ENCODE measurements around the gene SCN10A.

Gene SCN10A

GRCh38 chr3:38746641-38747040 is 69.4 kb downstream of the SCN10A start:
- no peak for DNase-seq (ENCODE audit: low read depth, low spot score)
- ChIA-PET POLR2A (no interaction called here), CTCF (no interaction called here)
- TF ChIP-seq CTCF (IDR thresholded peaks at IDR 0.05; ENCODE audit: insufficient read depth, low read length, missing control alignments) = no peak
- H3K4me3 ChIP-seq (ENCODE audit: low read depth, low read length) = no peak overlapping the region

- DNase-seq (ENCODE audit: low read depth, low spot score) = no peak
- POLR2A ChIA-PET = no interaction called here
- no peak for TF ChIP-seq CTCF (IDR thresholded peaks at IDR 0.05; ENCODE audit: insufficient read depth, low read length, missing control alignments)
- CTCF ChIA-PET = no interaction called here
- H3K4me3 ChIP-seq (ENCODE audit: low read depth, low read length) = no peak overlapping the region
Measured at GRCh38 chr3:38743043-38743442, 73.0 kb downstream of the SCN10A start.

DNA sequence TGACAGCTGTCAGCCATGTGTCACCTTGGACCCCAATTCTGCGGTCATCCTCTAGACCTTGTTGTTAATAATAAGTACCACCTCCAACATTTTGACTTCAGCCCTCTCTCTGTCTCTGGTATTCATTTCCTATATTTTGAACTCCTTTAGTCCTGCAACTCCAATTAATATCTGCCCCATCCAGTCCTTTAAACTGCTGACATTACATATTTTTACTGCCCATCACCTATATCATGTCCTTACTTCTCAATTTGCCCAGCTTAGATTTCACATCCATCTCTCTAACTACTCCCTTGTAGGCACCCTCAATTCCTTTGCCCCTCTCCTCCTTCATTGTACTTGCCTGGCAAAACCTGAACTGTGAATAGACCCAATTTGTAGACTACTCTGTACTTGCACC is 73.5 kb downstream of the SCN10A start:
- DNase-seq (ENCODE audit: low read depth, low spot score) = no peak
- H3K4me3 ChIP-seq (ENCODE audit: low read depth, low read length) = no peak overlapping the region
- TF ChIP-seq CTCF (IDR thresholded peaks at IDR 0.05; ENCODE audit: insufficient read depth, low read length, missing control alignments) = no peak
- CTCF ChIA-PET = no interaction called here
- POLR2A ChIA-PET = no interaction called here

GRCh38 chr3:38740537-38740936 is 75.5 kb downstream of the SCN10A start:
- CTCF ChIA-PET = interaction anchor here (1.9 to 3.2 kb wide), 3 partner anchors 100 to 290 kb away, joined by 7 to 28 read pairs (median 13); no protein-coding TSS in a partner anchor
- POLR2A ChIA-PET = no interaction called here
- no peak for TF ChIP-seq CTCF (IDR thresholded peaks at IDR 0.05; ENCODE audit: insufficient read depth, low read length, missing control alignments)
- no peak overlapping the region for H3K4me3 ChIP-seq (ENCODE audit: low read depth, low read length)
- DNase-seq (ENCODE audit: low read depth, low spot score) = no peak

DNA sequence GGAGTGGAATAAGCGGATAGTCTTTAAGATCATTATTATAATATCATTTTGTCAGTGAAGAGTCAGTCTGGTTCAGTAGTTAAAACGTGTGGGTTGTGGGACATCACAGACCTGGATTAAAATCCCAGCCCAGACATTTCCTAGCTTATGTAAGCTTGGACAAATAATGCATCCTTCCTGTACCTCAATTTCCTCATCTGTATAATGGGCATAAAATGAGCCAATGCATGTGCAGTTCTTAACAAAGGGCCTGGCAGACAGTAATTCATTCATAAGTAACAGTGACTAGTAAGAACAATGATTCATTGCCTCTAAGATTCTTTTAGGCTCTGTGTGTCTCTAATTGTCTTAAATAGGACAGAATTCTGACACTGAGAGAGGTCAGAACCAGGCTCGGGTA is 76.1 kb downstream of the SCN10A start:
- no peak for DNase-seq (ENCODE audit: low read depth, low spot score)
- TF ChIP-seq CTCF (IDR thresholded peaks at IDR 0.05; ENCODE audit: insufficient read depth, low read length, missing control alignments) = no peak
- H3K4me3 ChIP-seq (ENCODE audit: low read depth, low read length) = no peak overlapping the region
- ChIA-PET POLR2A (no interaction called here), CTCF (interaction anchor here (1.4 to 3.2 kb wide), 11 partner anchors 12 to 291 kb away, joined by 4 to 29 read pairs (median 7); no protein-coding TSS in a partner anchor)

DNA sequence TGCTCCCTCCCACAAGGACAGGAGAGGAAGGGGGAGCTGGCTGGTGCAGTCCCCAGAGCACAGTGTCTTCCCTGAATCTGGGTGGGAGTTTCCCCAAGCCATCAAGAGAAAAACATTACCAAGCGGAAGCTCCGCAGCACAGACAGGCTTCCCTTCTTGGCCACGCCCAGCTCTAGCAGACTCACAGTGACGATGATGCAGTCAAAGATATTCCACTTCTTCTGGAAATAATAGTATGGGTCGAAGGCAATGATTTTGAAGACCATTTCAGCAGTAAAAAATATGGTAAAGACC is 76.7 kb downstream of the SCN10A start:
- no peak for TF ChIP-seq CTCF (IDR thresholded peaks at IDR 0.05; ENCODE audit: insufficient read depth, low read length, missing control alignments)
- DNase-seq (ENCODE audit: low read depth, low spot score) = no peak
- no peak overlapping the region for H3K4me3 ChIP-seq (ENCODE audit: low read depth, low read length)
- ChIA-PET POLR2A (no interaction called here), CTCF (interaction anchor here (0.7 to 3.2 kb wide), 18 partner anchors 12 to 291 kb away, joined by 3 to 29 read pairs (median 5); no protein-coding TSS in a partner anchor)
